Panc1 (cell line): Measurements from ENCODE around the gene CCDC178. TPM values are rescaled to one million over a fixed set of nuclear protein-coding genes. Genes with fewer than 3 reads are reported as not detected.
"Not testable (repeated sequence)": the region's sequence is repeated elsewhere in the genome, so short reads cannot be mapped to it uniquely, and the experiment has no call there.

Source experiments
- ATAC-seq: fragments of 200-7000 bp; cut with Tn5 transposase; 2 replicates; pipeline ENCODE4 v1.9.1; 2020; ENCODE audit warnings: mild to moderate bottlenecking, moderate library complexity
- BruUV-seq: library from RNA; stranded (reverse); fragments of 400-500 nt; replicated peaks from 2 replicates; lab custom pipeline; 2021; lab: Mats Ljungman, UMichigan
- CTCF ChIA-PET: fragments of 300-600 bp; sonication (Branson Sonifier 250); formaldehyde crosslinking; loops from one replicate; lab custom pipeline; 2022; ENCODE audit warnings: antibody characterized with exemption; lab: Charles Lee
- POLR2A ChIA-PET: fragments of 300-600 bp; sonication (Branson Sonifier 250); formaldehyde crosslinking; loops from one replicate; lab custom pipeline; 2022; ENCODE audit warnings: antibody characterized with exemption; lab: Charles Lee
- DNase-seq: peaks from one replicate; pipeline ENCODE4 v3.0.0-alpha.2; 2010; ENCODE audit warnings: low read depth, low spot score
- H3K27ac ChIP-seq: 2 replicates; pipeline ENCODE4 v1.5.1; 2011; ENCODE audit warnings: mild to moderate bottlenecking, low read length, inconsistent platforms
- H3K27me3 ChIP-seq: fragments of 200-500 bp; sonication (Bioruptor generic); 2 replicates; pipeline ENCODE4 v1.6.0; 2014; ENCODE audit warnings: low read length, inconsistent platforms; ENCODE audit not compliant: control insufficient read depth, insufficient read depth
- H3K36me3 ChIP-seq: fragments of 200-500 bp; sonication (Bioruptor generic); 2 replicates; pipeline ENCODE4 v1.5.1; 2014; ENCODE audit warnings: inconsistent platforms, mild to moderate bottlenecking, low read length, moderate library complexity; ENCODE audit not compliant: control insufficient read depth, insufficient read depth
- H3K4me1 ChIP-seq: 2 replicates; pipeline ENCODE4 v1.5.1; 2011; ENCODE audit warnings: inconsistent platforms, mild to moderate bottlenecking, low read length, moderate library complexity; ENCODE audit not compliant: control insufficient read depth, insufficient read depth
- H3K4me3 ChIP-seq, 2 experiments: 2 replicates each; pipeline ENCODE4 v1.5.1; 2011 to 2012; ENCODE audit warnings: low read depth in 2 of 2, low read length in 2 of 2, mild to moderate bottlenecking in 2 of 2, inconsistent platforms in 1 of 2, moderate library complexity in 1 of 2
- H3K9me3 ChIP-seq: fragments of 200-500 bp; sonication (Bioruptor generic); 2 replicates; pipeline ENCODE4 v1.5.1; 2014; ENCODE audit warnings: low read depth, mild to moderate bottlenecking, inconsistent platforms, low read length, moderate library complexity; ENCODE audit not compliant: control insufficient read depth, insufficient read depth
- CTCF ChIP-seq: fragments of 450-650 bp; IDR thresholded peaks from 2 replicates; pipeline ENCODE4 v1.5.1; 2017; ENCODE audit warnings: mild to moderate bottlenecking
- REST ChIP-seq, 2 experiments: IDR thresholded peaks; 2 replicates each; pipeline ENCODE4 v1.6.1; 2011 to 2012; ENCODE audit warnings: low read depth in 2 of 2, control low read depth in 1 of 2, low read length in 1 of 2, mild to moderate bottlenecking in 1 of 2, moderate library complexity in 1 of 2; ENCODE audit not compliant: insufficient read depth in 1 of 2
- SIN3A ChIP-seq: IDR thresholded peaks from 2 replicates; pipeline ENCODE4 v1.6.1; 2012; ENCODE audit warnings: low read depth, mild to moderate bottlenecking, low read length, moderate library complexity, borderline replicate concordance; ENCODE audit not compliant: insufficient read depth
- in situ Hi-C: cut with HindIII; loops from 2 replicates; pipeline ENCODE4 v1.10.0; 2016; ENCODE audit warnings: low sequenced_read_pairs, low pct_unique_long_range_greater_than_20kb
- intact Hi-C: fragments of 100-400 bp; cut with micrococcal nuclease; formaldehyde crosslinking; loops from one replicate; pipeline ENCODE4 v1.10.0; 2022; ENCODE audit not compliant: unreplicated experiment
- total RNA-seq: library from RNA; stranded (reverse); gene quantifications from one replicate; pipeline ENCODE4 v1.2.1, GENCODE V29; 2021; ENCODE audit not compliant: unreplicated experiment

Gene CCDC178
- total RNA-seq, 1 experiment from 2014 or later, result not detected

- ChIA-PET POLR2A (no interaction called here), CTCF (no interaction called here)
- H3K4me3 ChIP-seq, result no peak overlapping the region
- BruUV-seq, result no TSS peak
- intact Hi-C loops, result no loop called here
- no peaks in the 10 kb centered on the region for H3K4me1 ChIP-seq
- in situ Hi-C loops, result no loop called here
- no peak overlapping the region for H3K27ac ChIP-seq
- DNase-seq (peak; percentile 60), ATAC-seq (0 out of 2 replicates have a peak, but pooled peaks have one; percentile 71)
- no peaks in the 10 kb centered on the region for H3K27me3 ChIP-seq
- H3K9me3 ChIP-seq, result no peaks in the 10 kb centered on the region
- peak; percentile 32; the same call in 1 of the 2 replicates for TF ChIP-seq CTCF
- no peak for TF ChIP-seq REST (IDR thresholded peaks at IDR 0.05; ENCODE audit: insufficient read depth in 1 of 2, low read depth in 2 of 2, low read length in 1 of 2)
- H3K36me3 ChIP-seq, result no peaks in the 10 kb centered on the region
Observed at GRCh38 chr18:32956591-32957315, 483.8 kb downstream of the CCDC178 start.

GRCh38 chr18:32952318-32952717, 488.2 kb downstream of the CCDC178 start:
- H3K36me3 ChIP-seq, CTCF ChIA-PET, ATAC-seq, intact Hi-C loops, H3K27ac ChIP-seq, H3K4me3 ChIP-seq, in situ Hi-C loops, BruUV-seq, H3K4me1 ChIP-seq, DNase-seq, H3K27me3 ChIP-seq, H3K9me3 ChIP-seq: not testable (repeated sequence)
- POLR2A ChIA-PET, result interaction anchor here (0.6 kb wide), 1 partner anchor 135 kb away, joined by 5 read pairs; no protein-coding TSS in a partner anchor

- H3K9me3 ChIP-seq, result no peaks in the 10 kb centered on the region
- H3K4me3 ChIP-seq, result no peak overlapping the region
- ATAC-seq (no peak), DNase-seq (no peak)
- CTCF ChIA-PET, result no interaction called here
- in situ Hi-C loops, result no loop called here
- H3K27ac ChIP-seq, result no peak overlapping the region
- no peak for TF ChIP-seq SIN3A
- H3K4me1 ChIP-seq, result no peaks in the 10 kb centered on the region
- no peaks in the 10 kb centered on the region for H3K27me3 ChIP-seq
- no TSS peak for BruUV-seq
- intact Hi-C loops, result no loop called here
- POLR2A ChIA-PET, result no interaction called here
- no peaks in the 10 kb centered on the region for H3K36me3 ChIP-seq
Observed at GRCh38 chr18:32937597-32937996, 502.9 kb downstream of the CCDC178 start.
